EL (cell line): ENCODE measurements around the gene SLC13A5.

Experiments
- DNase-seq: peaks from one replicate; pipeline ENCODE4 v3.0.0-alpha.2; 2016

SLC13A5 gene

DNA sequence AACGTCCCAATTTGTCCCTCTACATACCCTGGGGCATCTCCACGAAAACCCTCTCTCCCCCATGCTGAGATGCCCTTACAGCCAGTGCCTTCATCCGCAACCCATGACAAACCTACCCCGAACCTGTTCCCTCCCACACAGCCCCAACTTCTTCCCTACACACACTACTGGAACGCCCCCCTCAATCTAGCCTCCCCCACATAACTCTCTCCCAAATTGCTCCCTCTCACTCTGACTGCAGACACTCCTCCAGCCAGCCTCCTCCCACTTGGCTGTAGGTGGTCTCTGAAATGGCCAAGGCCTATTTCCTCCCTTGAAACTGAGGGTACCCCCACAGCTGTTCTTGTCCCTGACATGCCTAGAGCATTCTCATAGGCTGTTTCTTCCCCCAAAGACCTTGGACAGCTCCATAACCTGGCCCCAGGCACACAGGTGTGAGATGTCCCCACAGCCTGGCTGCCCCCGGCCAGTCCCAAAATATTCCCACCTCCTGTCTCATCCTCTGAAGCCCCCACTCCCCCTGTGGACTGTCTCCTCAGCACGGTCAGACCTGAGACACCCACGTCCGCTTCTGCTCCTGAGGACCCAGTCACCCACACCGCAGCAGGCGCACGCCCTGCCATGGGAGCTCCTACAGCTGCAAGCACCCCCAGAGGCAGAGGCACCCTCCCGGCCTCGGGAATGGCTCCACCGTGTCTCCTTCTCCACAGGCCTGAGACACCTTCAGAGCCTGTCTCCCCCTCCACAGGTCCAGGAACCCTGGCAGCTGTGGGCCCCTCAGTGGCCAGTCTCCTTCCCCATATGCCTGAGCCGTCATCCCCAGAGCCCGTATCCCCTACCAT lies 76.3 kb downstream of the SLC13A5 start:
- DNase-seq: no peak

GRCh38 chr17:6636105-6636504 lies 77.1 kb downstream of the SLC13A5 start:
- no peak for DNase-seq
